Neural crest cell (in vitro differentiated cells): ENCODE data around the gene HNRNPM. TPM values are rescaled to one million over a fixed set of nuclear protein-coding genes. Genes with fewer than 3 reads are reported as not detected.

Source experiments
- DNase-seq: peaks from one replicate; pipeline ENCODE4 v3.0.0; 2021; ENCODE audit warnings: low read depth, mixed read lengths, low spot score
- H3K27ac Mint-ChIP-seq: one replicate; pipeline ENCODE4 v1.8.0; 2021; ENCODE audit warnings: mild to moderate bottlenecking, mixed read lengths; ENCODE audit not compliant: unreplicated experiment
- H3K27me3 Mint-ChIP-seq: 2 replicates; pipeline ENCODE4 v1.8.0; 2021; ENCODE audit warnings: low read depth, mild to moderate bottlenecking, mixed read lengths
- H3K36me3 Mint-ChIP-seq: 2 replicates; pipeline ENCODE4 v1.8.0; 2021; ENCODE audit warnings: low read depth, mild to moderate bottlenecking, mixed read lengths
- H3K4me1 Mint-ChIP-seq: 2 replicates; pipeline ENCODE4 v1.8.0; 2021; ENCODE audit warnings: mixed read lengths
- H3K4me3 Mint-ChIP-seq: one replicate; pipeline ENCODE4 v1.8.0; 2021; ENCODE audit warnings: mild to moderate bottlenecking, mixed read lengths
- H3K9me3 Mint-ChIP-seq: 2 replicates; pipeline ENCODE4 v1.8.0; 2021; ENCODE audit warnings: mixed read lengths
- total RNA-seq: library from RNA; stranded (reverse); gene quantifications from 2 replicates; pipeline ENCODE4 v1.2.1, GENCODE V29; 2021
- TF ChIP-seq, protein P1 (sequence below): fragments of 200-600 bp; sonication (generic); conservative IDR thresholded peaks from 2 replicates; pipeline ENCODE4 v1.5.0; 2021; ENCODE audit warnings: antibody characterized with exemption, mild to moderate bottlenecking

The HNRNPM gene
- total RNA-seq, 1 donor from 2014 or later, result 493 TPM

DNA sequence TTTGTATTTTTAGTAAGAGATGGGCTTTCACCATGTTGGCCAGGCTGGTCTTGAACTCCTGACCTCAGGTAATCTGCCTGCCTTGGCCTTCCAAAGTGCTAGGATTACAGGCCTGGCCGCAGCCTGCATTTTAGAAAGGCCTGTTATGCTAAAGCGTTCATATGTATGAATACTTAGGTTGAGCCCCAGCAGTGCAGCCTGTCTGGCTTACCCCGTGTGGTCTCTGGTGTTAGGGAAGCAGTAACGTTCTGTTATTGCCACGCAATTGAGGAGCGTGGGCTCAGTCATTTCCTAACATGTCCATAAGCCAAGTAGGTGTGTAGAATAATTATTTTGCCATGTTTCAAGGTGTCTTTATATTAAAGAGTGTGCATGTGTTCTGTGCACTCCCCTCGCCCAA lies 14.3 kb downstream of the HNRNPM start:
- H3K4me1 Mint-ChIP-seq, result peaks cover 66% of the 10 kb centered on the region
- H3K36me3 Mint-ChIP-seq, result peaks cover 20% of the 10 kb centered on the region
- H3K27me3 Mint-ChIP-seq, result no peaks in the 10 kb centered on the region
- no peak for DNase-seq
- TF ChIP-seq, protein P1, sequence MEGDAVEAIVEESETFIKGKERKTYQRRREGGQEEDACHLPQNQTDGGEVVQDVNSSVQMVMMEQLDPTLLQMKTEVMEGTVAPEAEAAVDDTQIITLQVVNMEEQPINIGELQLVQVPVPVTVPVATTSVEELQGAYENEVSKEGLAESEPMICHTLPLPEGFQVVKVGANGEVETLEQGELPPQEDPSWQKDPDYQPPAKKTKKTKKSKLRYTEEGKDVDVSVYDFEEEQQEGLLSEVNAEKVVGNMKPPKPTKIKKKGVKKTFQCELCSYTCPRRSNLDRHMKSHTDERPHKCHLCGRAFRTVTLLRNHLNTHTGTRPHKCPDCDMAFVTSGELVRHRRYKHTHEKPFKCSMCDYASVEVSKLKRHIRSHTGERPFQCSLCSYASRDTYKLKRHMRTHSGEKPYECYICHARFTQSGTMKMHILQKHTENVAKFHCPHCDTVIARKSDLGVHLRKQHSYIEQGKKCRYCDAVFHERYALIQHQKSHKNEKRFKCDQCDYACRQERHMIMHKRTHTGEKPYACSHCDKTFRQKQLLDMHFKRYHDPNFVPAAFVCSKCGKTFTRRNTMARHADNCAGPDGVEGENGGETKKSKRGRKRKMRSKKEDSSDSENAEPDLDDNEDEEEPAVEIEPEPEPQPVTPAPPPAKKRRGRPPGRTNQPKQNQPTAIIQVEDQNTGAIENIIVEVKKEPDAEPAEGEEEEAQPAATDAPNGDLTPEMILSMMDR, result no peak
- H3K4me3 Mint-ChIP-seq, result no peak overlapping the region
- no peak overlapping the region for H3K27ac Mint-ChIP-seq
- no peaks in the 10 kb centered on the region for H3K9me3 Mint-ChIP-seq

DNA sequence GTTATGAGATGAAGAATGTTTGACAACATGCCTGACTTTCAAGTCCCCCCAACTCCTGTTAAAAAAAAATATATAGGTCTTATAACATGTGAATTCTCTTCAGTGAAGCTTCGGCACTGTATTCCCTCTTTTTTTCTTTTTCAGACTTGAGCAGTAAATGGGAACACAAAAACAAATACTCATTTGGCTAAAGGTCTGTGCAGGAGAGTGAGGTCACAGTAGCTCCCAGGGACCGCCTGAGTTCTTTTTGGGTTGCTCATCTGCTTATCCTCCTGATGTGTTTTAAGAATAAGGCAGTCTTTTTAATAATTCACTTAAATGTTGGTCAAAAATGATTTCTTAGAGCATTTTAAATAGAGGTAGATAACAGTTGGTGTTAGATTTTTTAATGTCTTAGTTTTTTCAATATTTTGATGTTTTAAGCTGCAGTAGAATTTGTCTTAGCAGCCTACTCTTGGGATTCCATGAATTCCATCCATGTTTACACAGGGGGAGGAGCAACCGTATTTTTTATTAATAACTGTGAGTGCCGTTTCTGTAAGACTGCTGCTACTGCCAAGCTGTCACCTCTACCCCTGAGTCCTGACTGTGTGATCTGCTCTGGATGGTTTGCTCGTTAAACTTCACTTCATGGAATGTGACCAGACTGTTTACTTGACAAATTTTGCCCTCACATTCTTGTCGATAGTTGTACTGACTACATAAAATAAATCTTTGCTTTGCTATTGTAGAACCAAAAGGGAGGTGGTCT lies 14.9 kb downstream of the HNRNPM start:
- Mint-ChIP-seq H3K36me3 (peaks cover 23% of the 10 kb centered on the region), H3K27ac (no peak overlapping the region), H3K4me1 (peaks cover 65% of the 10 kb centered on the region), H3K9me3 (no peaks in the 10 kb centered on the region), H3K4me3 (peak overlapping the region; percentile 50), H3K27me3 (no peaks in the 10 kb centered on the region)
- DNase-seq, result no peak
- TF ChIP-seq, protein P1, result no peak

DNA sequence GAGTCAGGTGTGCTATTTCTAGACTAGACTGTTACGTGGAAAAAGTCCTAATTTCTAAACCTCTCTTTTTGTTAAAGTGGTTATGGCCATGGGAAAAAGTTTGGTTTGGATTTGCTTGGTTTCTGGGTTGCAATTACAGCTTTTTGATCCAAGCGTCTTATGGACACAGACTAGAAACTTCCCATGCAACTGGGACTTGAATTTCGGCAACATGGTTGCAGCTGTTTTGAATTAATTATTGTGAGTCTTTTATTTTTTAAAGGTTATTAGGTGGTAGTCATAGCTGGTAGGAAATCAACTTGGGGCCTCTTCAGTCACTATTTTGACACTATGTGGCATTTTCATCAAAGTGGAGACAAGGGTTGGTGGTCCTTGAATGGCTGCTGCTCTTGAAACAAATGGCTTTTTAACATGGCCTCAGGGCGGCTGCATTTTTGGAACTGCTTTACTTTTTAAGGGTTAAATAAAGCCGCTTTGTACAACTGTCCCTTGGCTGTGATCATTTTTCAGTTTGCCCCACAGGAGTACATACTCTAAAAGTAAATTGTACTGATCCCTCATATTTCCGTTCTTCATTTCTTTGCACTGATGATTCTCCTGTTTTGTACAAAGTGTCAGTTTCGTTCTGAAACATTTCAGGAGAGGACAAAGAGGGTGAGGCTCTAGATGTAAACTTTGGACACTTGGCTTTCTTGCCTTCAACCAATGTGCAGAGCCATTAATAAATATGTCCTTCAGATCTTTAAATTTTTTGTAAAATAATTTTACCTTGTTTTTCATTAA lies 15.9 kb downstream of the HNRNPM start:
- Mint-ChIP-seq H3K9me3 (no peaks in the 10 kb centered on the region), H3K4me1 (peaks cover 59% of the 10 kb centered on the region), H3K36me3 (peaks cover 27% of the 10 kb centered on the region), H3K27me3 (no peaks in the 10 kb centered on the region), H3K4me3 (peak overlapping the region; percentile 59), H3K27ac (no peak overlapping the region)
- no peak for DNase-seq
- TF ChIP-seq, protein P1, result no peak

DNA sequence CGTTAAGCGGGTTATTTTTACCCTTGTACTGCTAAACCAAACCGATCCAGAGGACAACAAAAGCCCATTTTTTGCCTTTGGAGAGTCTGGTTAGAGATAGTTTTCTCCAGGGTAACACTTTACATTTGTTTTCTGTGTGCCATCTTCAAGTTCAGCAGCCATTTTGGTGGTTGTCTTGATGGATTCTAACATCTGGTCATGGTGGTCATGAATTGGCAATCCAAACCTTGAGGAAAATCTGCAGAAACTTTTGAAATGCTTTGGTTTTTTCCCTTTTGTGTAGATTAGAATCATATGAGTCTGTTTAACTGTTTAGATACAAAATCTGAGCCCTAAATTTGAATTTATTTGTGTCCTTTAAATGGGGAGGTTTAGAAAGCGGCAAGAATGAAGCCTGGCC lies 16.6 kb downstream of the HNRNPM start:
- H3K9me3 Mint-ChIP-seq, result no peaks in the 10 kb centered on the region
- peaks cover 27% of the 10 kb centered on the region for H3K36me3 Mint-ChIP-seq
- no peaks in the 10 kb centered on the region for H3K27me3 Mint-ChIP-seq
- no peak overlapping the region for H3K27ac Mint-ChIP-seq
- peaks cover 54% of the 10 kb centered on the region for H3K4me1 Mint-ChIP-seq
- no peak for DNase-seq
- TF ChIP-seq, protein P1, result no peak
- H3K4me3 Mint-ChIP-seq, result peak overlapping the region; percentile 26

DNA sequence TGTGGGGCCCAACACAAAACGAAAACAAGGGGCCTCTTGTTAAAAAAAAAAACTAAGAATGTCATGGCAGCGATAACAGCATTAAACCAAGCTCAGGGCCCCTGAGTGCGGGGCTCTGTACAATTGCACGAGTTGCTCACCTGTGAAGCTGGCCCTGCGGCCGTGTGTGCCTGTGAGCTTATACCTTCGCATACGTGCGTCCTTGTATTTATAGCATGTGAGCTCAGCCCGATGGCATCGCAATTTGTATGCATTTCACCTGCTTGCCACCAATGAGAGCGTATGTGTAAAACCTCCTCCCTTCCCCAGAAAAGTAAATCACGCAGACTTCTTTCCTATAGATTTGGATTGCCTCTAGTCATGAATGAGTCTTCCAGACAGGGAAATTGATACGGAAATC lies 17.1 kb downstream of the HNRNPM start:
- Mint-ChIP-seq H3K4me1 (peaks cover 49% of the 10 kb centered on the region), H3K27me3 (no peaks in the 10 kb centered on the region), H3K9me3 (no peaks in the 10 kb centered on the region), H3K36me3 (peaks cover 26% of the 10 kb centered on the region), H3K4me3 (peak overlapping the region; percentile 26), H3K27ac (no peak overlapping the region)
- TF ChIP-seq, protein P1, result no peak
- no peak for DNase-seq
